G401.6 (cell line): ENCODE data around the gene KCNMB4.

ENCODE experiments used
- FAIRE-seq: peaks from 2 replicates; lab custom pipeline; 2012; peaks lifted over from hg19 to GRCh38; lab: Jason Lieb, UNC

Gene KCNMB4, protein sequence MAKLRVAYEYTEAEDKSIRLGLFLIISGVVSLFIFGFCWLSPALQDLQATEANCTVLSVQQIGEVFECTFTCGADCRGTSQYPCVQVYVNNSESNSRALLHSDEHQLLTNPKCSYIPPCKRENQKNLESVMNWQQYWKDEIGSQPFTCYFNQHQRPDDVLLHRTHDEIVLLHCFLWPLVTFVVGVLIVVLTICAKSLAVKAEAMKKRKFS

DNA sequence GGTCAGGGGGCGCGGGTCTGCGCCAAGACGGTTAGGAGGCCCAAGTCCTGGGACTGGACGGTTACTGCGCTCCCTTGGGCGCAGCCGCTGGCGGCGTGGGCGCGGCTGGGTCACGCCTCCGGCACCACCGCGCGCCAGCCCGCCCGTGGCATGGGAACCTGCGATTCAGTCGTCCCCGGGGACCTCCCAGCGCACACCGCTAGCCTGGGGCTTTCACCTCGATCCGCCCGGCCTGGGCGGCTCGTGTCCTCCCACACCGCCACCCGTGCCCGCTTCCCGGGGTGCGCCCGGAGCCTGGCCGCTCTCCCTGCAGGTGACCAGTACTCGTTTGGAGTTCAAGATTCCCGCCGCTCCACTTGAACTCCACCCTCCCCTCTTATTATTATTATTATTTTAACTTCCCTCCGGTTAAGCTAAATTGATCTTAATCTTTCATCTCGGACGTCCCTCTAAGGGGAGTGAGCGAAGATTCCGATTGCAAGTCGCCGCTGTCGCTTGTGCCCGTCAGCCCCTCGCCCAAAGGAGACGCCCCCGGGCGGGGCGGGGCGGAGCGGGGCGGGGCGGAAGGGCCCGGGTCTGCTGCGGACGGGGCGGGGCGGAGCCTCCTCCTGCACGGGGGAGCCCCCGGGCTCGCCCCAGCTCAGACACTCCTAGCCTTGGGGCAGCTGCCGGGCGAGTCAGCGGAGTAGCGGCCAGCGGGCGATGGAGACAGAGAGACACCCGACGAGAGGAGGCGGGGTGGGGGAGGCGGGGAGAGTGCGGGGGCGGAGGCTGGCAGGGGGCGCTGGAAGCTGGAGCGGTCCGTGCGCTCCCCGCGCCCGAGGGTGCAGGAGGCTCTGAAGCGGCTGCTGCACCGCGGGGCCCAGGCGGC is at the start of gene KCNMB4:
TSS of gene KCNMB4 (plus strand) at position 643 of the 871 bp plus-strand sequence. CDS start 445 bp downstream, outside the sequence.
- no peak for FAIRE-seq

DNA sequence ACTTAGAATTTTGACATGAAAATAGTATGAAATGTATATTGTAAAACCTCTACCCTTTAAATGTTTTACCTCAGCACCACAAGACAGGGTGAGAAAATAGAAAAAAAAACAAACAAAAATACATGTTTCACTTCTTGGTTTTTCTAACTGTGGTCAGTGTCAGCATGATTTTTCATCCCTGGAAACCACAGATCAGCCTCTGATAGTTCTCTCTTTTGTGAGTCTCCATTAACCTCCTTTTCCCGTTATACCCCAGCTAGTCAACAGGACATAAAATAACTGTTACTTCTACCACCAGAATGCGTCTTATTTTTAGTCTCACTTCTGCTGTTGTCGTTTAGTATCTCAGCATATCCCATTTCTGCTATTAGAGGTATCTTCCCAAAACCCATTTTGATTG is 48.3 kb upstream of the KCNMB4 start:
- no peak for FAIRE-seq

DNA sequence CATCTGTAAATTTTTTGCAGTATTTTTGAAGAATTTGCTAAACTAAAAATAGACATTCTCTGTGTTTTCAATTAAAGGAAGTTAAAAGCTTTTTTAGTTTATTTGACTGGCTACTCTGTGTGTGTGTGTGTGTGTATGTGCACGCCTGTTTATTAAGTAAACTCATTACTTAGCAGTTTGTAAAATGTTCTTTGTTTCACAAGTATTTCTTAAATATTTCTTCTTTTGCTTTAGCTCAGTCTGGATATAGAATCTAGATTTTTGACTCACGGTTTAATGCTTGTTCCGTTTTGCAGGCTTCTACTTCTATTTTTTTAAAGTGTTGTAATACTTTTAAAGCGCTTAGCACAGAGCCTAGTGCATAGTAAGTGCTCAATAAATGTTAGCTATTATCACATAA is 46.5 kb upstream of the KCNMB4 start:
- FAIRE-seq, result no peak

DNA sequence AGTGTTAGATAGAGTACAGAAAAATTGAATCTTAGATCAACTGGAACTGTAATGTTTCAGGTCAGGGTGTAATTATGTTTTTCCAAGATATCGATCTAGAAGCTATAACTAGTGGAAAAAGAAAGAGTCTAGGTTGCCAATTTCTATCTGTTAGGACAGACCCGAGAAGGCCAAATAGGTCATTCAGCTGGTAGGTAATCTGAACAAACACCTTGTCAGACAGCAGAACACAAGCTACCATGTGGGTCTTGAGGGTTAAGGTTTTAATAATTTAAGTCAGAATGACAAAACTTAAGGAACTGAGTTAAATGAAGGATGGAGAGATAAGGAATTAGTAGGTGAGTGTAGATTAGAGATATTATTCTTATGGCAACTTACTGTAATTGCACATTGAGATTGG is 44.9 kb upstream of the KCNMB4 start:
- no peak for FAIRE-seq

DNA sequence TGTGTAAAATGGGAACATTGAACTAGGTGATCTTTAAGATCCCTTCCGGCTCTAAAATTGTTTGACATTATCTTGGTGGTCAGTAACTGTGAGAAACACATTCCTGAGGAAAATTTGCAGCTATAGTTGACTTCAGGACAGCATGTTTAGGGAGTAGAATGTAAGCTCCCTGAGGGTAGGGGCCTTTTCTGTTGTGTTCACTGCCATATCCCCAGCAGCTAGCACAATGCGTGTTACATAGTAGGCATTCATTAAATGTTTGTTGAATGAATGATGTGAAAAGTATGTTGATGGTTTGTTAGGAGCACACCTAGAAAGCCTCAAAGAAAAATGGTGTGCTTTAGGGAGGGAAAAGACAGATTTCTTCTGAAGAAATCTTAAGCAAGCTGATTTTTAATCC is 38.5 kb upstream of the KCNMB4 start:
- FAIRE-seq, result no peak

DNA sequence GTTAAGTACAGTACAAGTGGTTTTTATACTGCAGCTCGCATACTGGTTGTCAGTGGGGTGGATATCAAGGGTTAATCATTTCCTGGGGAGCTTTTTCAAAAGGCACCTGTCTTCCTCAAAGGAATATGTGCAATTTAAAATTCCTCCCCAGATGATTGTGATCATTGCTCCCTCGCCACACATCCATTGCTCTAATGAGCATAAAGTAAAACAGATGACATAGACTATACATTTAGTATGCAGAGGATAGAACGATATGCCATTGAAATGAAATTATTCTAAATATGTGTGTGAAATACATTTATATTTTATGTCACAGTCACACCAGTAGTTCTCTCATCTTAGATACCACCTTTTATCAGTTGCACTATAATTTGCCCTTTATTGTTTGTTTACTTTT is 36.4 kb upstream of the KCNMB4 start:
- FAIRE-seq, result no peak

DNA sequence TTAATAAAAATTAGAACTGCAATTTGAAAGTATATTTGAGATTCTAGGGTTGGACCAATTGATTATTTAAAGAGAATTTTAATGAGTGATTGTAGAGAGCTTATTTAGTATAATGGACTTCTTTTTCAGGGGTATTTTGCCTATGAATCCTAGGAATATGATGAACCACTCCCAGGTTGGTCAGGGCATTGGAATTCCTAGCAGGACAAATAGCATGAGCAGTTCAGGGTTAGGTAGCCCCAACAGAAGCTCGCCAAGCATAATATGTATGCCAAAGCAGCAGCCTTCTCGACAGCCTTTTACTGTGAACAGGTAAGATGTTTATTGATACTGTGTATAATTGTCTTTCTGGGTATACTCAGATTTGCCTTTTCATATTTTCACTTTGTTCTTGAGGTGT is 35.9 kb upstream of the KCNMB4 start:
- no peak for FAIRE-seq

DNA sequence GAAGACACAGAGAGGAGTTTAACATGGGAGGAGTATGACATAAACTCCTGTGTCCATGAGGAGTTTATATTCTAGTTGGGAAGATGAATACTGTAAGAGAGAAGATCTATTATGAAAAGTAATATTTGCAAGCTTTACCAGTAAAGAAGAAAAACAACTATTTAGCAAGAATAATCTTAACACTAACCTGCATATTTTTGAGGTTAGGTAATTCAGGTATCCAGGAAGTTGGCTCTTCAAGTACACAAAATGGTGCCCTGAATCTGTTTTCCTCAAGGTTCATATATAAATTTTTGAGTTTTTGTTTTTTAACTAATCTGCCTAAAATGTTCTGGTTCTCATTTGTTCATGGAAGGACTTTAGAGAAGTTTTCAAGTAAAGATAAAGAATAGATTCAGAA is 33.9 kb upstream of the KCNMB4 start:
- peak; percentile 11 for FAIRE-seq

DNA sequence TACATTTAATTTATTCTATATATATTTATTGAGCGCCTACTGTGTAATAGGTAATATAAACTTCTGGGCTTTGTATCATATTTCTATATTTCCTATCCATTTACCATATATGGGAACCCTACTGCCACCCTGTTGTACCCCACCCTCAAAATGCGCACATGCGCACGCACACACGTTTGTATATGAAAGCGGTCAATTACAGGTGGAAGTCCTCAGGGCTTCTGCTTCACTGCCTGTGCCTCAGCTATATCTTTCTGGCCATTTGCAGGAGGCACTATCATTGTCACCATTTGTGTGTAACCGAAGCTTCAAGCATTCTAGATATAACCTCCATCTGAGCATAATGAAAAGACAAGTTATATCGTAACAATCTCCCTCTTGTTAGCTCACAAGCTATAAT is 31.3 kb upstream of the KCNMB4 start:
- no peak for FAIRE-seq

DNA sequence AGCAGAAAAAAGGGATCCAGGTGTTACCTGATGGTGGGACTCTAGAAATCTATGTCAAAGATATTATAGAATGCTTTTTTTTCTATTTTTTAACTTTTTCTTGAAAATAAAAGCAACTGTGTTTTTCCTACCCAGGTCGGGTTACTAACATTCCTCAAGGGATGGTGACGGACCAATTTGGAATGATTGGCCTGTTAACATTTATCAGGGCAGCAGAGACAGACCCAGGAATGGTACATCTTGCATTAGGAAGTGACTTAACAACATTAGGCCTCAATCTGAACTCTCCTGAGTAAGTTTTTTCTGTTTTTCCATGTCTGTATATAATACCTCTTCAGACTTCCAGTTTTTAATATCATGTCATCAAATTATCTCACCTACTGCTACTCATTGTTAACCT is 27.6 kb upstream of the KCNMB4 start:
- FAIRE-seq, result no peak

DNA sequence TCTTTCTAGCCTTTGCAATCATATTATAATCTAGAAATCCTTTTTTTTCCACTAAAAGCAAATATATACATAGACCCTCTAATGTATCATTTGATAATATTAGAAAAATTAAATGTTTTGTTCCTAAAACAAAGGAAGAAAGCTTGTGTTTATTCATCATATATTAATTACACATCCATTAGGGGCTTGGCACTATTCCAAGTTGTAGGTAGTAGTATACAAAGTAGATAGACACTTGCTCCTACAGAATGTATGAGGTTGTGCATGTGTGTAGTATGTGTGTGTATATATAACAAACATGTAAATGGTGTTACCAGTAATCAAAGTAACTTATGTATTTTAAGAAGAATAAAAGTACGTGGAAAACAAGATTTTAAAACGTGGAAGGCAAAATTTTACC is 15.0 kb upstream of the KCNMB4 start:
- FAIRE-seq, result peak; percentile 57

DNA sequence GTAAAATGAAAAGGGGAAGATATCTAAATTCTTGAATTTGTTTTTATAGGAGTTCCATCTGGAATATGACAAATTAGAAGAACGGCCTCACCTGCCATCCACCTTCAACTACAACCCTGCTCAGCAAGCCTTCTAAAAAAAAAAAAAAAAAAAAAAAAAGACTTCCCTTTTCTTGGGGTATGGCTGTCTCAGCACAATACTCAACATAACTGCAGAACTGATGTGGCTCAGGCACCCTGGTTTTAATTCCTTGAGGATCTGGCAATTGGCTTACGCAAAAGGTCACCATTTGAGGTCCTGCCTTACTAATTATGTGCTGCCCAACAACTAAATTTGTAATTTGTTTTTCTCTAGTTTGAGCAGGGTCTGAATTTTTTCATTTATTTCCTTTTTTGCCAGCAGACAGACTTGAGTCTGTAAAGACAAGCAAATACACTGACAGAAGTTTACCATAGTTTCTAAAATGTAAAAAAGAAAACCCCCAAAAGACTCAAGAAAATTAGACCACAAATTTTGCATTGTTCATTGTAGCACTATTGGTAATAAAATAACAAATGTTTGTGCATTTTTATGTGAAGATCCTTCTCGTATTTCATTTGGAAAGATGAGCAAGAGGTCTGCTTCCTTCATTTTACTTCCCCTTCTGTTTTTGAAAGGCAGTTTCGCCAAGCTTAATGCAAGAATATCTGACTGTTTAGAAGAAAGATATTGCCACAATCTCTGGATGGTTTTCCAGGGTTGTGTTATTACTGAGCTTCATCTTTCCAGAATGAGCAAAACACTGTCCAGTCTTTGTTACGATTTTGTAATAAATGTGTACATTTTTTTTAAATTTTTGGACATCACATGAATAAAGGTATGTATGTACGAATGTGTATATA is 12.1 kb upstream of the KCNMB4 start:
- no peak for FAIRE-seq

DNA sequence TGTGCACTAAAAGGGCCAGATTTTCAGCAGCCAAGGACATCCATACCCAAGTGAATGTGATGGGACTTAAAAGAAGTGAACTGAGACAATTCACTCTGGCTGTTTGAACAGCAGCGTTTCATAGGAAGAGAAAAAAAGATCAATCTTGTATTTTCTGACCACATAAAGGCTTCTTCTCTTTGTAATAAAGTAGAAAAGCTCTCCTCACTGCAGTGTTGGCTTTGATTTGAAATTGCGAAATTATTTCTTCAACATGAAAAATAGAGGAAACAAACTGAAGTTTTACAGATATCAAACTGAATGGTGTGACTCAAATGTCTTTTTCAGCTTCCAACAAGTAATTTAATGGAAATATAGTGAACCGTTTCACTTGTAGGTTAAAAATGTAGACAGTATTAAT is 11.3 kb upstream of the KCNMB4 start:
- no peak for FAIRE-seq

DNA sequence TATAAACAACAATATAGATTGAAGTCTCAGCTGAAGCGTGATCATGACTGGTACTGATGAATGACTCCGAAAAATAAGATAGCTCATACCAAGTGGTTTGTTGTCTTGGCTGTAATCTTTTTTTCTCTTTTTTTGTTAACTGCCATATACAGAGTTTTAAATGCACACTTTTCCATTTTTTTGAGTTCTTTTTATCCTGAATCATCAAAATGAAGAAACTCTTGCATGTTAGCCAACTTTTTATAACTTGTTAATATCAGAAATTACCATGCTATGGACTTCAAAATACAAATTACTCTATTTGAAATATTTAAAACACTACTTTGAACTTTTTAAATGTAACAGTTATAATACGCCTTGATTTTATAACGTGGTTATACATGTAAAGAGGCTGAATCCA is 10.1 kb upstream of the KCNMB4 start:
- no peak for FAIRE-seq

DNA sequence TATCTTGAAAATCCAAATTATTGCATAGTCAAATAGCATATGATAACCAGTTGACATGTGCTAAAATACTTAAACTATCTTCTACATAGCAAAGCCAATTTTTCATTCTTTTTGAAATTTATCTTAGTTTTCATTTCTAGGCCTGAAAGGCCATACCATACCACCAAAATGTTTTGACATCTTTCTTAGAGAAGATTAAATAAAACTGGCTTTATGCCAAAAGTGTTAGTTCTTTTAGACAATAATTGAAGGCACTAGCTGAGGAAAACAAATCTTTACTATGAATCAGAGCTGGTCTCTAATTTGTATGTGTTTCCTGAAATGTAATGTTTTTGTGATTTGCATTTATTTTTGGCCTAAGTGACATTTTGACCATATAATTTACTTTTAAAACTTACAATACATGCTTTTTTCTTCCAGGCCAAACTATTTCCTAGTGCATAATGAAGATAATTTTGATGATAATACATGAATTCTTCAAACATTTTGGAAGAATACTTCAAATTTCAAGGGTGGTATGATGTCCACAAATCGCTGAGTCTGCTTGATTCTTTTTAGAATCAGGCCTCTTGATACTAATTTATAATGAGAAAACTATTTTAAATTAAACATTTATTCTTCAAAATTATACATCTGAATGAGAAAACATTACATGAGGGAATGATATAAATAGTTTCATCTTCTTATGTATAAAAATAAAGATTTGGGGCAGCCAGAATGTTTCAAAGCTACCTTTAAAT is 6.5 kb upstream of the KCNMB4 start:
- peak; percentile 37 for FAIRE-seq

DNA sequence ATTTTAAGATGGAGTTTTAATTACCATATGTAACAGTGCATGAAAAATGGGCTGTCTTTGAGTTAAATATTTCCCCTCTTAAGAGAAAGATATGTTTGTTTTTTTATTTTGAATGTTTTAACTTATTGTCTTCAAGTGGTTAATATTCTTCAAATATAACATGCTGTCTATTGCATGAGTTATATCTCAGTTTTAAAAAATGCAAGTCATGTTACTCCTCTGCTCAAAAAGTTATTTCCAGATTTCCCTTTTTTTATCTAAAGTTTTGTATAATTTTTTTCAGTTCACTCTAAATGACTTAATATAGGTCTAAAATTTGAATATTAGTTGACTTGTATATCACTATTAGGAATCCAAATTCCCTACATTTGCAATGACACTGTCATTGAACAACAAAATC is 5.9 kb upstream of the KCNMB4 start:
- peak; percentile 52 for FAIRE-seq

DNA sequence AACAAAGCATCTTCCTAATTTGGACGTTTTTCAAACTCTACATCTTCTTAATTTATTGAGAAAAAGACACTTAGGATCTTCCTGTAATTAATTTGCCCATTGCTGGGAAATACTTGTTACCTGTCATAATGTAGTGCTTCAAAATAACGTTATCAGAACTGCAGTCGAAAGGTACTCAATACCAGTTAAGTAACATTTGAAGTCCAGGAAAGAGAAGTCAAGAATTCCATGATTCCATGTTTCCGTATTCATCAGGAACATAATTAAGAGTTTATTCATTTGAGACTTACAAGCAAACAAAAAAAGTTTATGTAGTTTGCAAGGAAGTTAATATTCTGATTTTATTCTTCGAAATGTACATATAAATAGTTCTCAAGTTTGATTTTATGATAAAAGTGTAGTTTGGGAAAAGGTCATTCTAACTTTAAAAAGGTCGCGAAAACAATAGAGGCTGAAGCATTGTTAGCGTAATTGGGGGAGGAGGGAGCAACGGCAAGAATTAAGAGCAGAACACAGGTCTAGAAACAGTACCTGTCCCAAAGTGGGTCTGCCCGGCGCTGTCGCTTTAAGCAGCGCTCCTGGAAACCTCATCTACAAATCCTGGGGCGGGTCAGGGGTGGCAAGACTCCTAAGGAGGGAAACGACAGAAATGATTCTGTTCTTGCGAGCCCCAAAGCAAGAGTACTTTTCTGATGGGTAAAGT is 1.2 kb upstream of the KCNMB4 start:
- FAIRE-seq, result peak; percentile 63

DNA sequence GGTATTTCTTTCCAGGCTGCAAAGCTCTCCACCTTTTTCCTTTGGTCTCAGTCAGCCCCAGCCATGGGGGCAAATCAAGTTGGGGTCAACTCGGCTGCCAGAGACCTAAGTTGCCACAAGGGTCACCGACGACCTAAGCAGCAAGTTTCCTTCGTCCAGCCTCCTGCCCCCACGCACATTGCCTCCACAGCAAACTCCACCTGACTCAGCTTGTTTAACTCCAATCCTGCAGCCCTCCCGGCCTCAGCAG is 767 bp upstream of the KCNMB4 start:
- no peak for FAIRE-seq

DNA sequence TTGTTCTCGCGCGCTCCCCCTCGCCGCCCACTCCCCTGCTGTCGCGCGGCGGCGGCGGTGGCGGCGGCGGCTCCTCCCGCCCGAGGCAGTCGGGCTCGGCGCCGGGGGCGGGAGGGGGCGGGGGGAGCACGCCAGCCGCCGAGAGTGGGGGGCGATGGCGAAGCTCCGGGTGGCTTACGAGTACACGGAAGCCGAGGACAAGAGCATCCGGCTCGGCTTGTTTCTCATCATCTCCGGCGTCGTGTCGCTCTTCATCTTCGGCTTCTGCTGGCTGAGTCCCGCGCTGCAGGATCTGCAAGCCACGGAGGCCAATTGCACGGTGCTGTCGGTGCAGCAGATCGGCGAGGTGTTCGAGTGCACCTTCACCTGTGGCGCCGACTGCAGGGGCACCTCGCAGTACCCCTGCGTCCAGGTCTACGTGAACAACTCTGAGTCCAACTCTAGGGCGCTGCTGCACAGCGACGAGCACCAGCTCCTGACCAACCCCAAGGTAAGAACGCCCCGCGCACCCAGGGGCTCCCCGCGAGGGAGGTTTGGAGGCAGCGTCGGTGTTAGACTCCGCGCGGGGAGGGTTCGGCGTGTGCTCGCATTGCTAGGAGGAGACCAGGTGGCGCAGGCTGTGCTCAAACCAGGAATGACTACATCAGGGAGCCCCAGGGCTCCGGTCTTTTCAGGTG is 629 bp downstream of the KCNMB4 start:
- no peak for FAIRE-seq

DNA sequence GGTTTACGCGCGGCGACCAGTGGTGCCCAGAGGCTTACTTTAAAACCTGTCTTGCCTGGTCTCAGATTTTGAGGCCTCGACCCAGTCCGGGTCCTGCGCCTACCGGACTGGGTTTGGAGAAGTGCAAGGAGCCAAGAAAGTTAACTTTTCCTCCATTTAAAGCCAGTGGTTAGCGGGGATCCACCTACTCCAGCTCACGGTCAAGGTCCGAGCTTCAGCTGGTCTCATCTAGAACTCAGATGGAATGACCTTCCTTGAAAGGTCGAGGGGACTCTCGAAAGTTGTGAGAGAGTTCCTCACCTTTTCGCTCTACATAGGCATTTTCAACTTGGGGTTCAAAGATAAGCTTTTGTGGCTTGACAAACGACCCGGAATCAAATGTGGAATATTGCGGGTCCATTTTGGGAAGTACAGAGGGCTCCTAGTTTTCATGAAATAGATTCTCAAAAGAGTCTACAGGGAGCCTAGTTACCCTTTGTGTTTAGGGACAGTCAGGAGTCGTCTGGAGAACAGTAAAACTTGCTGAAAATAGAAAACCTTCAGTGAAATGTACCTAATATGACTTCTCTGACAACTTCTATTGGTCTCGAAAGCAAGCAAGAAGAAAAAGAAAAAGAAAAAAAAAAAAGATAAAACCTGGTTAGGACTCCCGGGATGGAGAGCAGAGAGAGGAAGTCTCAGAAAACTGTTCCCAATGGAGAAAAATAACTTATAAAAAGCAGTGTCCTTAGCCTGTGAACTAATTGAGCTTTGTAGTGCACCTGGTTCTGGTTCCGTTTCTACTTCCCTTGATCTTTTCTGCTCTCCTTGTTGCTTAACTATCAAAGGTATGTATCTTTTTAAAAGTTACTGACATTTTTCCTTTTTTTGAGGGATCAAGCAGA is 1.4 kb downstream of the KCNMB4 start:
- FAIRE-seq, result peak; percentile 53
